GM04503 (cell line): Measurements from ENCODE around the gene EFEMP2.

Source experiments
- DNase-seq: peaks from one replicate; pipeline ENCODE4 v3.0.0-alpha.2; 2012; ENCODE audit warnings: low read depth

Gene EFEMP2

DNA sequence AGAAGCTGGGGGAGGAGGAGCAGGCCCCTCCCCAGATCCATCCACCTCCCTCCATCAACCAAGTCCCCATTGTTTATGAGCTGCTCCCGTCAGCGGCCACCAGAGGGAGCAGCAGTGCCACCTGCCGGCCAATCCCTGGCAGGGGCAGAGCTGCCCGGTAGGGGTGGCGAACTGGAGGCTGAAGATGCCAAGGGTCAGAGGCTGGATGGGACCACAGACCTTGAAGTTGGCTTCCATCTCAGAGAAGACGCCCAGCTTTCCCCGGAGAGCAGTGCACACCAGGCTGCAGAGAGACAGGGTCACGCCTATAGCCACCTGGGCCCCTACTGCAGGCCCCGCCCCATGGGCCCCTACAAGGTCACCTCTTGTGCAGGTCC, 12.1 kb upstream of the EFEMP2 start:
- DNase-seq, result no peak

DNA sequence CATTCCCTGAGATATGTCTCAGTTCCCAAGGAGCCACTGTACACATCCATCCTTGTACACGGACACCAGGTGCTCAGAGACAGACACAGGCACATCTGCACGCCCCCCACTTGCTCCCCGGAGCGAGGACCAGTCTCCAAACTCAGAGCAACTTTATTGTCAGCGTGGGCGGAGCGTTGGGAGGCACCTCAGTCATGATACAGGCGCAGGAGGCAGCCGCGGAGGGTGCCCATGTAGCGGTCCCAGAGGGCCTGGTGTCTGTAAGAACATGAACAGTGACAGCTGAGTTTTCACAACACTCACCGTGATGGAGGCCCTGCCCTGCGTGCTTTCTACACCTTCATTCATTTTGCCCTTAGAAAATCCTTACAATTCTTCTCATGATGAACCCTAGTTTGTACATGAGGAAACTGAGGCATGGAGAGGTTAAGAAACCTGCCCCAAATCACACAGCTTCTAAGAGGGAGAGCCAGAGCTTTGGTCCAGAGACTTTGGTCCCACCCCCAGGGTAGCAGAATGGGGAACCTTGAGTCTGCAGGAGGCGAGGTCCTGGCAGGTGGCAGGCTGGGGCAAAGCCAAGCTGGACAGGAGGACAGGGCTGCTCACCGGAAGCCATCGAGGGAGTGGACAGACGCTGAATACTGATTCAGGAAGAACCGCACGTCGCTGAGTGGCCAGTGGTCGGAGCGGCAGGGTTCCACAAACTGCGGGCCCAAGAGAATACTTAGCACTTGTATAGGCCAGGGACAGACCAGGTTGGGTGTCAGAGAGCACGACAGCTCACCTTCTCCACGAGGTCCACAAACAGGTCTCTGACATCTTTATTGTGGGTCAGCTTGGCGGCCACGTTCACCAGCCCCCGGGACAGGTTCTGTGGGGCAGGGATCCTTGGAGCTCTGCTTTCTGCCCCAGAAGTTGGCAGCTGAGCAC, 11.5 kb upstream of the EFEMP2 start:
- DNase-seq, result no peak

DNA sequence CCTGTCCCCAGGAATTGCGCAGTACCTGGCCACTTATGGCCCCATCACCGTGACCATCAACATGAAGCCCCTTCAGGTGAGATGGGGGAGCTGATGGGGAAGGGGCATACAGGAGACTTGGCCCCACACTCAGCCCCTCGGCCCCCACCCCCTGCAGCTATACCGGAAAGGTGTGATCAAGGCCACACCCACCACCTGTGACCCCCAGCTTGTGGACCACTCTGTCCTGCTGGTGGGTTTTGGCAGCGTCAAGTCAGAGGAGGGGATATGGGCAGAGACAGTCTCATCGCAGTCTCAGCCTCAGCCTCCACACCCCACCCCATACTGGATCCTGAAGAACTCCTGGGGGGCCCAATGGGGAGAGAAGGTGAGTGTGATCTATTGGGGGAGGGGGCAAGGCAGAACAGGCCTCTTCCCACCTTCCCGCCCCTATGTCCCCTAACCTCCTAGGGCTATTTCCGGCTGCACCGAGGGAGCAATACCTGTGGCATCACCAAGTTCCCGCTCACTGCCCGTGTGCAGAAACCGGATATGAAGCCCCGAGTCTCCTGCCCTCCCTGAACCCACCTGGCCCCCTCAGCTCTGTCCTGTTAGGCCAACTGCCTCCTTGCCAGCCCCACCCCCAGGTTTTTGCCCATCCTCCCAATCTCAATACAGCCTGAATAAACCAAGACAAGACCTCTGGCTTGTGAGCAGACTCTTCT, 10.6 kb upstream of the EFEMP2 start:
- no peak for DNase-seq

DNA sequence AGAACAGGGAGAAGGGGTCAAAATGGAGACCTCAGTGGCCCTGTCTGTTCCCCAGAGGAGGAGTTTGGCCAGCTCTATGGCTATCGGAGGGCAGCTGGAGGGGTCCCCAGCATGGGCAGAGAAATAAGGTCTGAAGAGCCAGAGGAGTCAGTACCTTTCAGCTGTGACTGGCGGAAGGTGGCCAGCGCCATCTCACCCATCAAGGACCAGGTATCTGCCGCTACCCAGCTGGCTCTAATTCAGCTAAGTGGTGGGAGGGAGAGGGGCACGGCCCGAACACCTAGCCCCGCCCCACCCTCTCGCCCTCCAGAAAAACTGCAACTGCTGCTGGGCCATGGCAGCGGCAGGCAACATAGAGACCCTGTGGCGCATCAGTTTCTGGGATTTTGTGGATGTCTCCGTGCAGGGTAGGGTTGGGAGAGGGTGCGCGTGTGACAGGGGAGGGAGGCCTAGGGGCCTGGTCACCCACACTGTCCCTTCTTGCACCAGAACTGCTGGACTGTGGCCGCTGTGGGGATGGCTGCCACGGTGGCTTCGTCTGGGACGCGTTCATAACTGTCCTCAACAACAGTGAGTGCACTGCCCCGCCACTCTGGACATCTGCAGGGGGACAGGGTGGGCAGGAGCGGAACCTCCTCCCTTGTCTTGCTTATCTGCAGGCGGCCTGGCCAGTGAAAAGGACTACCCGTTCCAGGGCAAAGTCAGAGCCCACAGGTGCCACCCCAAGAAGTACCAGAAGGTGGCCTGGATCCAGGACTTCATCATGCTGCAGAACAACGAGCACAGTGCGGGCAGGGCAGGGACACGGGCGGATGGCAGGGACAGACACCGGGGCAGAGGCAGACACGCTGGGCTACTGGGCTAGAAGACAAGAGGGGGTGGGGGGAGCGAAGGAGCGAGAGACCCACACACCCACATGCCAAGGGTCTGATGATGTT, 9.8 kb upstream of the EFEMP2 start:
- no peak for DNase-seq

DNA sequence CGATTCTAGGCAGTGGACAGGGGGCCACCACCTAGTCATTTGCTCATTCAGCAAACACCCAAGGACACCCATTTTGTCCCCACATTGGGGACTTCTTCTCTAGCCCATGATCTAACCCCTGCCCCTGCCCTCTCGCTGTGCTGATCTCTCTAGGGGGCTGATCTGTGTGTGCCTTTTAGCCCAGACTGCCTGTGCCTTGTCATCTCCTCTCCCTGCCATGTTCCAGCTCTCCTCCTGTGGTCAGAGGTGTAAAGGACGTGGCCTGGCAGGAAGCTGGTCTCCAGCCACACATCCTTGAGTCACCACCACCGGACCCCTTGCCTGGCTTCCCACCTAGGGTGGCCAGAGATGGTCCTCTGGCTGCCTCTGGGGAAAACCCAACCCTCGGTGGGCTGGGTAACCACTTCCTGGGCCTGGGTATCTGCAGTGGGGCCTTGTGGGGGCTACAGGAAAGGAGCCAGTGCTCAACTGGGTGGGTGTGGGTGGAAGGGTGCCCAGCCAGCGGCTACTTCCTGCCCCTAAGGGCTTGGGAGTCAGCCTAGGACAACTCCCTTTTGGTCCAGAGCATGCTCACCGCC, 8.3 kb upstream of the EFEMP2 start:
- DNase-seq, result no peak

DNA sequence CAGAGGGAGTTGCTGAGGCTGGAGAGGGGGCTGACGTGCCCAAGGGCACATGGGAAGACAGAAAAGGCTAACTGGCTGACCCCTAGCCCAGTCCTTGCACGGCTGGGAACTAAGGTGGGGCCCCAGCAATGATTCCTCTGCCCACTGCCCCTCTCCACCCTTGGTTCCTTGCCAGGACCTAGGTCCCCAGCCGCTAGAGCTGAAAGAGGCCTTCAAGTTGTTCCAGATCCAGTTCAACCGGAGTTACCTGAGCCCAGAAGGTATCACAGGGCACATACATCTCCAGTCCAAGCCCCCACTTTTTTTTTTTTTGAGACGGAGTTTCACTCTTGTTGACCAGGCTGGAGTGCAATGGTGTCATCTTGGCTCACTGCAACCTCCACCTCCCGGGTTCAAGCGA, 7.4 kb upstream of the EFEMP2 start:
- DNase-seq, result no peak

DNA sequence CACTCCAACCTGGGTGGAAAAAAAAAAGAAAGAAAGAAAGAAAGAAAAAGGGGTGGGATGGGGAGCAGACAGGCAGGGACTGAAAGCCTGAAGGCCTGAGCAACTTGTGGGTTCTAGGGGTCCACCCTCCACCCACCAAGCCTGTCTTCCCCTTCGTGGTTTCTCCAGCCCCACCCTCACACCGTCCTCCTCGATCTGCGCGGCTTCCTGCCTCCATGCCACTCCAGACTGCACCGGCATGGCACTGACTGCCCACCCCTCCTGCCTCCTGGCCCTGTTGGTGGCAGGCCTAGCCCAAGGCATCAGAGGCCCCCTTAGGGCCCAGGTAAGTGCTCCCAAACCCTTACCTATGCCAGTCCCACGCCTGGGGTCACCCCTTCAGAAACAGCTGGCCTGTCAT, 7.0 kb upstream of the EFEMP2 start, which contains the start of gene CTSW:
Gene CTSW, plus strand, starts transcription at position 221 of the 400 bp plus-strand sequence. Its CDS starts 18 bp downstream, at position 239.
- no peak for DNase-seq

DNA sequence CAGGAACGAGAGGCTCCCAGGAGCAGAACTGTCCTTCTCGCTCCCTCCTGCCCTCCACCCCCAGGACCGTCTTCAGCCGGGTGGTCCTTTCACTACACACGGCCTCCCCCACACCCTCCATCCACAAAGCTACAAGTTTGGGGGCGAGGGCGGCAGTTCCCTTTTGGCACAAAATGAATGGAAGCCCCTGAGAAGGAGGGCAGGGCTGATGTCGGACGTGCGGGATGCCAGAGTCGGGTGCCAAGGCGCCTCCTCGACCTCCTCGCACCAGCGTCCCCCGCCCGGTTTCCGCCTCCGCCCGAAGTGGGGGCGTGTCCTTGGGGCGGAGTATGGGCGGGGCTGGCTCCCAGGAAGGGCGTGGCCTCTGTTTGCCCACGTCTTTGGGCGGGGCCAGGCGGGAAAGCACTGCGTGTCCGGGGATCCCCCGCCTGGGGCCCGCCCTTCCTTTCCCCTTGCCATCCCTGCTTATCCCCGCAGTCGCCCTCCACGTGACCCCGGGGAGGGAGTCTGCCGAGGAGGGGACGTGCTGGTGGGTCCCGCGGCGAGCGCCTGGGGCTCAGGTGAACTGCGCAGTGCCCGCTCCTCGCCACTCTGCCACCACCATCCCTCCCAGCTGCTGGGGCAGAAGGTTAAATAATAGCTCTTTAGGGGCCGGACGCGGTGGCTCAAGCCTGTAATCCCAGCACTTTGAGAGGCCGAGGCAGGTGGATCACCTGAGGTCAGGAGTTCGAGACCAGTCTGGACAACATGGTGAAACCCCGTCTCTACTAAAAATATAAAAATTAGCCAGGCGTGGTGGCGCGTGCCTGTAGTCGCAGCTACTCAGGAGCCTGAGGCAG, 937 bp upstream of the EFEMP2 start:
- DNase-seq, result no peak

DNA sequence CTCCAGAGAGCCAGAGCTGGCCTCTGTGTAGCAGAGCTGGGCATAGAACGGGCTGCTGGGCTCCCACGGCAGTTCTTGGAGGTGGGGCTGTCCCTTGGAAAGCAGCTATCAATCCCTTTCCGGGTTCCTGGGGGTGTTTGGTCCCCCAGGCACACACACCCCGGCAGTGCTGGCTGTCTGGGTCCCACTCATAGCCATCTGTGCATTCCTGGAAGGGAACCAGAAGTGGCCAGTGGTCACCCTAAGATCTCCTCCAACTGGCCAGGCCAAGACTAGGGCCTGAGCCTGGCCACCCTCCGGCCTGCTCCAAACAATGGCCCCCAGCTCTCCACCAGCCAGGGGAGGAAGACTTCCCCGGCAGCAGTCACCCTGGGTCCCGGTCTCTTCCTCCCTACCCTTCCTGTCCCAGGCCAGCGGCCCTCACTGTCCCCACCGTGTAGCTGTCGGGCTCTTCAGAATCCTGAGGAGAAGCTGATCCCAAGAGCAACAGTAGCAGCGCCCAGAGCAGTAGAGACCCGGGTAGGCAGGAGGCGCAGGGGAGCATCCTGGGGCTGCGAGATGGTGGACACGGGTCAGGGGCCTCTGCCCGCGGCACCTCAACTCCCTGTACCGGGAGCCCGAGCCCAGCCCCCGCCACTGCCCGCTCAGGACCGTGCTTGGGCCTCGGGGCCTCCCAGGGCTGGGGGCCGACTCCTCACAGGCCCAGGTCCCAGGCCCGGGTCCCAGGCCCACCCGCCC, 620 bp downstream of the EFEMP2 start:
- DNase-seq, result no peak

DNA sequence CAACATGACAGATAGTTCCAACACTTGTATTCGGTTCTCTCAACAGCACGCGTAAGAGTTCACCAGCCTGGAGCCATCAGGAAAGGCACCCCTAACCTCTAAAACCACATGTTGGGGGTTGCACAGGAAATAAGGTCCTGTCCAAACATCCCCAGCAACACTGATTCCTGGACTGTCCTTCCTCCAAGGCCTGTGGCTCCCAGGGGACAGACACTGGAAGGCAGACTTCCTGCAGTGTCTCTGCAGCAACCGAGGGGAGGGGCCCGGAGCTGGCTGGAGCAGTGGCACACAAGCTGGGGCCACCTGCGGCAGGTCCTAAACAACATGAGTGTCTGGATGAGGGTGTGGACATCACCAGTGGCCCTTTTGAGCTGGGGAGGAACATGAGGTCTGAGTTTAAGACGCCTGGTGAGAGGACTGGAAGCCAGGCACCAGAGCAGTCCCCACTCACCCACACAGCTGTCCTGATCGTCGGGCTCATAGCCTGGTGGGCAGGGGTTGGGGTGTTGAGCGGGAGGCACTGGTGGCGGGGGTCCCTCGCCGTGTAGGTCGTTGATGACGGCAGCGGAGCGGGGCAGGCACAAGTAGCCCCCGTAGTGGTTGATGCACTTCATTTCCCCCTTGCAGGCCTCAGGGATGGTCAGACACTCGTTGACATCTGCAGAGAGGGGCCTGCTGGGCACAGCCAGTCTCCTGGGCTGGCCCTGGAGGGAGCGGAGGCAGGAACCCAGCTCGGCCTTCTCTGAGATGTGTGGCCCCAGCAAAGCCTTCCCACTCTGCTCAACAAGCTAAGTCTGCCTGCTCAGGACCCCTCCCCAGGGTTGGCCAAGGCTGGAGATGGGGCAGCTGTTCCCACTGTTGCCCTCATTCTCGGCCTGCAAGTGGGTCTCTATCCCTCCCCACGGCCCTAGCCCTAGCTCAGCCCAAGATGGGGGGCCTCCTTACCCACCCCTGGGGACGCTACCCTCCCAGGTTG, 1.6 kb downstream of the EFEMP2 start:
- DNase-seq, result no peak

DNA sequence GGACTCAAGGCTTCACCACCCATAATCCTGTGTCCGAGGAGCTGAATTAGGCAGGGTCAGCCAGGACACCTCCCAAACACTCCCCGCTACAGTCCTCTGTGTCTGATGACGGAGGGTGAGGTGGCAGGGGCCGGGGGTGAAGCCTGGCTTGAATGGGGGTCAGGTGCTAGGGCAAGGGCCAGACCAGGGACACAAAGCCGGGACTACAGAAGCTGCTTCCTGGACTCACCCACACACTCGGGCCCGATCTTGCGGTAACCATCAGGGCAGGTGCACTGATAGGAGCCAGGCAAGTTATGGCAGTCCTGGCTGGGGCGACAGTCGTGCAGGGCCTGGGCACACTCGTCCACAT, 2.3 kb downstream of the EFEMP2 start:
- no peak for DNase-seq

DNA sequence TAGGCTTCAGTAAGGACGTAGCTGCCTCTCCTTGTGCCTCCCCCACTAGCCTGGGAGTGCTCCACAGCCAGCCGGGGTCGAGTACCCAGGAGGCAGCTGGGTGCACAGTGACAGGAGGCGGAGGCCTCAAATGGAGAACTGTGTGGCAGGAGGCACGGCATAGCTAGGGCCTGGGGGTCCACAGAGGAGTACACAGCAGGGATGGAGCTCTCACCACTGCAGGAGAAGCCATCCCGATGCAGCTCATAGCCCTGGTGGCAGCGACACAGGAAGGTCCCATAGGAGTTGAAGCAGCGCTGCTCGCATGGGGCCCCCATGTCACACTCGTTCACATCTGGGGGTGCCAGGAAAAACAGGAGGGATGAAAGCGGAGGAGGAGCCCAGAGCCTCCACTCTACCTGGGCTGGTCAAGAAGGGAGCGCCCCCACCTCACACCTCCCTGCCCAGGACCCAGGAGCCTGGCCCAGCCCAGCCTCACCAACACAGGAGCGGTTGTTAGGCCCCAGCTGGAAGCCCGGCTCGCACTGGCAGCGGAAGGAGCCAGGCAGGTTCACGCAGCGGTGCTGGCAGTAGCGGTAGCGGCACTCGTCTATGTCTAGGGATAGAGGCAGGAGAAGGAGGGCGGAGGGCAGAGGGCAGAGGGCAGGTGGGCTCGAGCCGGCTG, 2.8 kb downstream of the EFEMP2 start:
- no peak for DNase-seq

DNA sequence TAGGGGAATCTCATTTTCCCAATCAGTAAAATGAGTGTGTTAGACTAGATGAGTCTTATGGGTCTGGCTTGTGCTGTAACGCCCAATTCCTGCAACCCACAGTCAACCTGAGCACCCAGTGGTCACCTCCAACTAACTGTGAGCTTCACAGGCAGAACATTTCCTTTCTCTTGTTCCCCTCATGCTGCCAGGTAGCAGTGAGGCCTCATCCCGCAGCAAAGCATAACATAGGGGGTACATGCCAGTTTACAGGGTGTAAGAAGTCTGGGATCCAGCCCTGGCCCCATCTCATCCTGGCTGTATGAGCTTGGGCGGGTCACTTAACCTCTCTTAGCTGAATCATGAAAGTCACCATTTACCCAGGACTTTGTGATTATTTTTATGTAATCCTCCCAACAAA, 3.7 kb downstream of the EFEMP2 start:
- no peak for DNase-seq

DNA sequence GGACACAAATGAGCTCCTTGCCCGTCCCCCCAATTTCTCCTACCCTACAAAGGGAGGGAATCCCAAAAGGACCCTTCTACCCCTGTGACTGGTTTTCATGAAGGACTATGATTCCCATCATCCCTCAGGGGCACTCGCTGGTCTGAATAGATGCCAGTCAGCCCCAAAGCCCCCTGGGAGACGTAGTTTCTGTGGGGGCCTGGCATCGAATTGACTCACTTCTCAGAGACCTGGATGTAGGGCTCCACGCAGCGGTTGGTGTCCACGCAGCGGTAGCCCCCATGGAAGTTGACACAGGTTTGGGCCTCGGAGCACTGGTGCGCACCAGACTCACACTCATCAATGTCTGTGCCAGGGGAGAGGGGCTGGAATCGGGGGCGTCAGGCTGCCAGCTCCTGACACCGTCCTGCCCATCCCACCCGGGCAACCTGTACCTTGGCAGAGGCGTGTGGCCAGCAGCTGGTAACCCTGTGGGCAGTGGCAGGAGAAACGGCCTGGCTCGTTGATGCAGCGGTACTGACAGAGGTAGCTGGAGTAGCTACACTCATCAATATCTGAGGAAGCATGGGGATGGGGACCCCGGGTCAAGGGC, 4.4 kb downstream of the EFEMP2 start:
- no peak for DNase-seq

DNA sequence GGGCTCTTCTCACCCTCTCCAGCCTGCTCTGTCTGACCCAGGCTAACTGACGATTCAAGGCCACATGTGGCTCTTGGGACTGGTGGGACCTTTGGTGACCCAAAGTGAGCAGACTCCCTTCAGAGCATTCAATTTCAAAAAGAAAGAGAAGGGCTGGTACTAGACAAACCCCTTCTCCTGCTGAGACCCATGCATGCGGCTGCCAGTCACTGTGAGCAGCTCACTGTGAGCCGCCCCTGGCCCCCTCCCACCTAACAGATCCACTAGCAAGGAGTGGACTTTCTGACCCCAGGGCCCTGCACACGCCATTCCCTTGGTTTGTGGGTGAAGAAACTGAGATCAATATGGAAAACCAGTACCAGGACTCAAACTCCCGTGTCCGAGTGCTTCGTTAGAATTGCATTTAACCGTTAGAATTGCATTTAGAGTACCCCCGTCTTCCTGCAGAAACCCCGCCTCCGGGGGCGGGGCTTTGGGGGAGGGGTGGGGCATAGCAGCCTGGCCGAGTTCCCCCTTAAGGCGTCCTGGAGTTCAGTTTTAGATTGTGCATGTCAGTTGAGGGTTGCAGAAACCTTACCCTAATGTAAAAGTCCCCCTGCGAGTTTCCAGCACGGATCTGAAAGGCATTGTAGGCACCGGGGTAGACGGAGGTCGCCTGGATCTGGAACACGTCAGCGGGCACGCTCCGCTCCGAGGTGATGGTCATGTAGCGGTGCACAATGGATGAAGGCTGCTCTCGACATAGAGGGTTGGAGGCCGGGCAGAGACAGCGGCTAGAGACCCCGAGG, 5.1 kb downstream of the EFEMP2 start:
- DNase-seq, result no peak

DNA sequence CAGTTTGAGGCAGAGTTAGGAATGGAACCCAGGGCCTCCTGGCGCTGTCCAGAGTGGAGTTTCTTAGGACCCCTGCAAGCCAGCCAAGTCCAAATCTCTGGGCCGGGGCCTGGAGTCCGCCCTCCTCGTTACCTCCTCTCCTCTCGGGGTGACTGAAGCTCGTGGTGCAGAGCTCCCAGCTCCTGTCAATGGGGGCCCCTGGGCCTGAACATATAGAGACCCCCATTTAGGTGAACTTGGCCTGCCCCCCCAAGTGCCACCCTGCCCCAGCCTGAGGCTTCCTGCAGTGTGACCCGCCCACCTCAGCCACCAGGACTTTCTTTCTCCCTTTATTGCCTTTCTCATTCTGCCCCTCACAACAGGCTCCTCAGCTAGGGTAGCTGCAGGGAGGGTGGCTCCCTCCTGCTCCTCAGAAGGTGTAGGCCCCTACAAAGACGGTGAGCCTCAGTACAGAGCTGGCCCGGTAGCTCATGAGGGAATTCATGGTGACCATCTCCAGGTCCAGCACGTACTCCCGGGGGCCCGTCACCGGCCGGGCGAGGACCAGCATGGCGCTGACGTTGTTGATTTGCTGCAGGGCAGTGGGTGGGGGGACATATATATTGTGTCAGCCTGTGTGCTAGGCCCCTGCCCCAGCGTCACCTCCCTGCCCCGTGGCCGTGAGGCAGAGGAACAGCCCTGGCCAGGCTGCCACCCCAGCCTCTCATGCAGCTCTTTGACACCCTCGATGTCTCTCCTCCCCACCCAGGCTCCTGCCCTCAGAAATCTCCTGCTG, 5.9 kb downstream of the EFEMP2 start:
- DNase-seq, result no peak
